Spleen (tissue), 7 donors: ENCODE measurements around the gene CETN3.

ENCODE experiments used
- POLR2A ChIP-seq, 3 donors: fragments of 450-650 bp; IDR thresholded peaks; one replicate each; pipeline ENCODE4 v1.5.1; 2017; ENCODE audit warnings: antibody characterized with exemption in 3 of 3, mild to moderate bottlenecking in 1 of 3
- POLR2AphosphoS5 ChIP-seq, 3 donors: sonication (generic); formaldehyde crosslinking; IDR thresholded peaks; one replicate each; pipeline ENCODE4 v1.5.1; 2017; ENCODE audit warnings: antibody characterized with exemption in 3 of 3
- TF ChIP-seq, protein P1 (sequence below), 11 experiments: fragments of 200-600 bp in 7 of 11; fragments of 450-650 bp in 4 of 11; sonication (generic) in 4 of 11; IDR thresholded peaks in 8 of 11; conservative IDR thresholded peaks in 3 of 11; 1 replicate in 7 of 11; 2 replicates in 4 of 11; pipeline versions ENCODE4 v1.4.0 to v1.8.0; 2016 to 2021; ENCODE audit warnings: antibody characterized with exemption in 11 of 11, inconsistent platforms in 4 of 11, mild to moderate bottlenecking in 1 of 11
- donor health status: DM: no; HTN: no; CAD: no; lungs with moderate emphysema.
- donor health status: DM: no; HTN: no; CAD: no.
- donor health status: DM: no; HTN: no; CAD: no.

- TF ChIP-seq POLR2AphosphoS5 (IDR thresholded peaks at IDR 0.05) = no peak
- no peak for TF ChIP-seq POLR2A (IDR thresholded peaks at IDR 0.05)
- TF ChIP-seq, protein P1, sequence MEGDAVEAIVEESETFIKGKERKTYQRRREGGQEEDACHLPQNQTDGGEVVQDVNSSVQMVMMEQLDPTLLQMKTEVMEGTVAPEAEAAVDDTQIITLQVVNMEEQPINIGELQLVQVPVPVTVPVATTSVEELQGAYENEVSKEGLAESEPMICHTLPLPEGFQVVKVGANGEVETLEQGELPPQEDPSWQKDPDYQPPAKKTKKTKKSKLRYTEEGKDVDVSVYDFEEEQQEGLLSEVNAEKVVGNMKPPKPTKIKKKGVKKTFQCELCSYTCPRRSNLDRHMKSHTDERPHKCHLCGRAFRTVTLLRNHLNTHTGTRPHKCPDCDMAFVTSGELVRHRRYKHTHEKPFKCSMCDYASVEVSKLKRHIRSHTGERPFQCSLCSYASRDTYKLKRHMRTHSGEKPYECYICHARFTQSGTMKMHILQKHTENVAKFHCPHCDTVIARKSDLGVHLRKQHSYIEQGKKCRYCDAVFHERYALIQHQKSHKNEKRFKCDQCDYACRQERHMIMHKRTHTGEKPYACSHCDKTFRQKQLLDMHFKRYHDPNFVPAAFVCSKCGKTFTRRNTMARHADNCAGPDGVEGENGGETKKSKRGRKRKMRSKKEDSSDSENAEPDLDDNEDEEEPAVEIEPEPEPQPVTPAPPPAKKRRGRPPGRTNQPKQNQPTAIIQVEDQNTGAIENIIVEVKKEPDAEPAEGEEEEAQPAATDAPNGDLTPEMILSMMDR (IDR thresholded peaks at IDR 0.05 in 8 of 11, conservative IDR thresholded peaks at IDR 0.05 in 3 of 11) = no peak
Measured at GRCh38 chr5:90355635-90356034, 53.9 kb downstream of the CETN3 start.
